NCI-H524 (cell line): ENCODE data around the gene PLEKHB1.

Experiments used
- DNase-seq, 2 experiments: peaks; one replicate each; lab custom pipeline; 2025; lab: John Stamatoyannopoulos, UW

PLEKHB1 gene

GRCh38 chr11:73645972-73646631, at the start of gene PLEKHB1:
Gene PLEKHB1, plus strand, starts transcription at chr11:73646581. Its CDS starts 28 bp downstream, at chr11:73646609.
- no peak for DNase-seq

GRCh38 chr11:73597336-73597955, 48.9 kb upstream of the PLEKHB1 start:
- peak in 1 of 2 experiments; percentile 51 for DNase-seq

- DNase-seq, result peak; percentile 97 to 98
These were observed 48.2 kb upstream of the PLEKHB1 start, which contains the start of gene FAM168A for GRCh38 chr11:73597956-73598718. Gene FAM168A, minus strand, starts transcription at chr11:73598112. Its CDS starts 129,638 bp downstream, at chr11:73468474.

GRCh38 chr11:73598719-73599379, 47.5 kb upstream of the PLEKHB1 start:
- DNase-seq, result no peak

GRCh38 chr11:73612601-73613140, 33.7 kb upstream of the PLEKHB1 start:
- DNase-seq, result no peak

- DNase-seq, result no peak
These were observed 31.8 kb upstream of the PLEKHB1 start for GRCh38 chr11:73614591-73614990.

- no peak for DNase-seq
These were observed 23.3 kb upstream of the PLEKHB1 start for GRCh38 chr11:73622926-73623593.

GRCh38 chr11:73623686-73624085, 22.7 kb upstream of the PLEKHB1 start:
- no peak for DNase-seq

GRCh38 chr11:73625696-73626318, 20.6 kb upstream of the PLEKHB1 start:
- DNase-seq, result peak; percentile 46 to 77

- DNase-seq, result no peak
These were observed 16.5 kb upstream of the PLEKHB1 start for GRCh38 chr11:73629907-73630306.

- no peak for DNase-seq
These were observed 13.4 kb upstream of the PLEKHB1 start for GRCh38 chr11:73632996-73633395.

GRCh38 chr11:73633999-73634398, 12.4 kb upstream of the PLEKHB1 start:
- DNase-seq, result no peak

- DNase-seq, result no peak
These were observed 10.7 kb upstream of the PLEKHB1 start for GRCh38 chr11:73635721-73636120.

- DNase-seq, result no peak
These were observed 10.1 kb upstream of the PLEKHB1 start for GRCh38 chr11:73636249-73636648.

GRCh38 chr11:73637012-73637411, 9.4 kb upstream of the PLEKHB1 start:
- DNase-seq, result no peak

- DNase-seq, result no peak
These were observed 5.8 kb upstream of the PLEKHB1 start for GRCh38 chr11:73640592-73640991.

- DNase-seq, result no peak
These were observed 4.7 kb upstream of the PLEKHB1 start for GRCh38 chr11:73641668-73642067.

GRCh38 chr11:73645121-73645969, 1.0 kb upstream of the PLEKHB1 start:
- DNase-seq, result no peak

- DNase-seq, result peak; percentile 74 to 85
These were observed 1.2 kb downstream of the PLEKHB1 start for GRCh38 chr11:73647459-73648100.

GRCh38 chr11:73648121-73648520, 1.7 kb downstream of the PLEKHB1 start:
- no peak for DNase-seq
